Neural cell (in vitro differentiated cells): ENCODE measurements around the gene DNAJC5. TPM values are rescaled to one million over a fixed set of nuclear protein-coding genes. Genes with fewer than 3 reads are reported as not detected.
"Not testable (repeated sequence)": the region's sequence is repeated elsewhere in the genome, so short reads cannot be mapped to it uniquely, and the experiment has no call there.

Experiments
- H2AFZ ChIP-seq: fragments of 200-600, 300-800 bp; sonication (generic), shearing (Covaris generic); 2 replicates; pipeline ENCODE4 v1.6.0; 2014; ENCODE audit warnings: low read depth, mild to moderate bottlenecking, antibody characterized with exemption, low read length, moderate library complexity
- H3F3A ChIP-seq: fragments of 200-600 bp; shearing (Covaris generic); 2 replicates; pipeline ENCODE4 v1.6.1; 2016; ENCODE audit warnings: mild to moderate bottlenecking, moderate library complexity, mixed read lengths, antibody characterized with exemption, low read length; ENCODE audit not compliant: insufficient read depth, poor library complexity, severe bottlenecking
- H3K27ac ChIP-seq: fragments of 200-600, 300-800 bp; sonication (generic), shearing (Covaris generic); 2 replicates; pipeline ENCODE4 v1.5.1; 2014; ENCODE audit warnings: mild to moderate bottlenecking, low read length, moderate library complexity
- H3K27me3 ChIP-seq: fragments of 300-800, 200-600 bp; sonication (generic), shearing (Covaris generic); 2 replicates; pipeline ENCODE4 v1.6.0; 2014; ENCODE audit warnings: mild to moderate bottlenecking, low read depth, low read length, moderate library complexity; ENCODE audit not compliant: insufficient read depth
- H3K36me3 ChIP-seq: fragments of 300-800, 200-600 bp; sonication (generic), shearing (Covaris generic); 2 replicates; pipeline ENCODE4 v1.5.1; 2014; ENCODE audit warnings: mild to moderate bottlenecking, antibody characterized with exemption, low read length, moderate library complexity; ENCODE audit not compliant: insufficient read depth
- H3K4me2 ChIP-seq: fragments of 300-800, 200-600 bp; sonication (generic), shearing (Covaris generic); 2 replicates; pipeline ENCODE4 v1.6.0; 2014; ENCODE audit warnings: mild to moderate bottlenecking, low read length
- H3K4me3 ChIP-seq: fragments of 300-800, 200-600 bp; sonication (generic), shearing (Covaris generic); 2 replicates; pipeline ENCODE4 v1.5.1; 2014; ENCODE audit warnings: mild to moderate bottlenecking, low read length, moderate library complexity
- H3K79me2 ChIP-seq: fragments of 200-600 bp; shearing (Covaris generic); replicated peaks from 2 replicates; pipeline ENCODE4 v1.6.0; 2014; ENCODE audit warnings: mild to moderate bottlenecking, low read length, moderate library complexity; ENCODE audit not compliant: insufficient read depth
- H3K9ac ChIP-seq: fragments of 300-800, 200-600 bp; sonication (generic), shearing (Covaris generic); 2 replicates; pipeline ENCODE4 v1.6.1; 2016; ENCODE audit warnings: mild to moderate bottlenecking, low read length, mixed read lengths
- H3K9me2 ChIP-seq: fragments of 200-600 bp; shearing (Covaris generic); 2 replicates; pipeline ENCODE4 v1.6.1; 2016; ENCODE audit warnings: mild to moderate bottlenecking, low read length, mixed read lengths; ENCODE audit not compliant: insufficient read depth
- H3K9me3 ChIP-seq: fragments of 200-600, 300-800 bp; sonication (generic), shearing (Covaris generic); 2 replicates; pipeline ENCODE4 v1.6.1; 2016; ENCODE audit warnings: mild to moderate bottlenecking, mixed run types, low read length, moderate library complexity, mixed read lengths
- H4K20me1 ChIP-seq: fragments of 200-600 bp; shearing (Covaris generic); 2 replicates; pipeline ENCODE4 v1.6.1; 2016; ENCODE audit warnings: mild to moderate bottlenecking, mixed run types; ENCODE audit not compliant: insufficient read depth
- EP300 ChIP-seq: fragments of 450-650 bp; conservative IDR thresholded peaks from 2 replicates; pipeline ENCODE4 v1.6.1; 2014; ENCODE audit warnings: antibody characterized with exemption, mild to moderate bottlenecking, moderate library complexity; ENCODE audit not compliant: poor library complexity, severe bottlenecking
- EZH2 ChIP-seq: fragments of 200-600, 300-800 bp; shearing (Covaris generic), sonication (generic); IDR thresholded peaks from 2 replicates; pipeline ENCODE4 v1.6.1; 2014; ENCODE audit warnings: antibody characterized with exemption, low read length, borderline replicate concordance, mild to moderate bottlenecking; ENCODE audit not compliant: insufficient read depth, poor library complexity, severe bottlenecking
- MXI1 ChIP-seq: fragments of 450-650 bp; conservative IDR thresholded peaks from 2 replicates; pipeline ENCODE4 v1.6.1; 2014; ENCODE audit warnings: antibody characterized with exemption, mild to moderate bottlenecking; ENCODE audit not compliant: poor library complexity, severe bottlenecking
- POLR2AphosphoS5 ChIP-seq: IDR thresholded peaks from 2 replicates; pipeline ENCODE4 v1.6.1; 2012
- RAD21 ChIP-seq: fragments of 450-650 bp; conservative IDR thresholded peaks from 2 replicates; pipeline ENCODE4 v1.6.1; 2014; ENCODE audit warnings: antibody characterized with exemption, mild to moderate bottlenecking, moderate library complexity
- SMC3 ChIP-seq: fragments of 450-650 bp; conservative IDR thresholded peaks from 2 replicates; pipeline ENCODE4 v1.6.1; 2014; ENCODE audit warnings: antibody characterized with exemption, mild to moderate bottlenecking, moderate library complexity; ENCODE audit not compliant: poor library complexity
- TAF1 ChIP-seq: IDR thresholded peaks from 2 replicates; pipeline ENCODE4 v1.6.1; 2012; ENCODE audit warnings: low read depth
- polyA plus RNA-seq: library from polyadenylated mRNA; depleted of rRNA; stranded (reverse); fragments of >200 nt; gene quantifications from 2 replicates; pipeline ENCODE4 v1.2.3, GENCODE V29; 2014
- TF ChIP-seq, protein P1 (sequence below): fragments of 450-650 bp; IDR thresholded peaks from 2 replicates; pipeline ENCODE4 v1.5.1; 2014; ENCODE audit warnings: antibody characterized with exemption, mild to moderate bottlenecking, moderate library complexity; ENCODE audit not compliant: poor library complexity, severe bottlenecking
- TF ChIP-seq, protein P2 (sequence below): IDR thresholded peaks from 2 replicates; pipeline ENCODE4 v1.6.1; 2012; ENCODE audit warnings: borderline replicate concordance

Gene DNAJC5
- polyA plus RNA-seq, 1 donor from 2014 or later: 82.8 TPM

DNA sequence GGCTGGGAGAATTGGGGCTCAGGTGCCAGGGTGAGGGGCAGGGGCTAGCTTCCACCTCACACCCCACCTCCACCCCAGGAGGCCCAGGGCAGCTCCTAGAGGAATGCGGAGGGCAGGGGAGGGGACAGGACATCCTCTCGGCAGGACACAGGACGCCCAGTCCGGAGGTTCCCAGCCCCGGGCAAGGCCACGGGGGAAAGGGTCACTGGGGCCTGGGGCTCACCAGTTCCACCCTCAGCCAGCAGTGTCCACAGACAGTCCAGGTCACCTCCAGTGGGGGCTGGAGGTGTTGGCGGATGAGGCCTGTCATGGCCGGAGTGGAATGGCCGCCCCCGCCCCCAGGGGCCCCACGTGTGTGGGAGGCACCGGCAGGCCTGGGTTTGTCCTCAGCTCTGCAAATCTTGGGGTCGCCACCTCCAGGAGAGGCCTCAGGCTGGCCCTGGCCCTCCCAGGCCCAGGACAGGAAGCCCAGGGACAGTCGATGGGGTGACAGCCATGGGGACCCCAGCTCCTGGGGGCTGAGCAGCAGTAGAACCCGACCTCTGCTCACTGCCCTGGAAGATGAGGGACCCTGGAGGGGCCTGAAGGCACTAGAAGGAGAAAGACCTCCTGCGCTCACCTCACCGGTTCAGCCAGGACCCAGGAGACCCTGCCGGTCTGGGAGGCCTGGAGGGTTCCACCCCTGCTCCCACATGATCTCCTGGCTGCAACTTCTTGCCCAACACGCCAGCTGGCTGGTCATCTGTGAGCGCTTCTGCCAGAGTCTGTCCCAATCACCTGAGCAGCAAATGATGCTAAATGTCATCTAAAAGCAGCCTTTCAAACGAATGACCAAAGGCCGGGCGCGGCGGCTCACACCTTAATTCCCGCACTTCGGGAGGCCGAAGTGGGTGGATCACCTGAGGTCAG is 46.7 kb upstream of the DNAJC5 start:
- no peak overlapping the region for H3K4me2 ChIP-seq

DNA sequence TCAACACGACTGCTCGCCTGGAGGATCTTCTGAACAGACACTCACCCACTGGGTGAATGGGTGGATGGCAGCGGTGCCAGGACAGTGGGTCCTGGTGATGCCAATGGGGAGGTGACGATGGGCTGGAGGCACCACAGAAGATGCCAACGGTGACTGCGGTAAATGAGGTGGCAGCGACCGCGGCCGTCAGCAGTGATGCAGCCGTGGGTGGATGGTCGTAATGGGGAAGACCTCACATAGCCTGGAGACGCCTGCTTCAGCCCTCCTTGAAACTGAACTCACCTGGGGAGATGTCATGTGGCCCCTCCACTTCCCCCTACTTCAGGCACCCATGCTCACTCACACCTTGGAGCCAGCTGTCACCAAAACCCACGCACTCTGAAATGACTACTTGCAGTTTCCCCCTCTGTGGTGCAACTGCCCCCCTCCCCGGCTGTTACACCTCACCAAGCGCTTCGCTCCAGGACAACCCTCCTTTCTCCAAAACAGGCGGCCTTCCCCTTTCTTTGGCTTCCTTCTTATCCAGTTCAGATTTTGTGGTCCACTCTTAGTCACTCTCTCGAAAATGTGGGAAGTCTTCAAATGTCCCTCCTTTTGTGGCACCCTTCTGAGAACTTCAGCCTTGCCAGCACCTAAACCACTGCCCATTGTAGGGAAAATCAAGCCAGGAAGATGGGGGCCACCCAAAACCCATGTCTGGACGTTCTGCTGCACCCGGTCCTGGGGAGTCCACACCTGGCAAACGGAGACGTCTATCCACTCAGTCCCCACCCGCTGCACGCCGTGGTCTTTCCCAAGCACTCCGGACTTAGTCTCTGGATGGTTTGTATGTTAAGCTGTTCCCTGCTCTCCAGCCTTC is 44.0 kb upstream of the DNAJC5 start:
- Histone ChIP-seq H2AFZ (no peak overlapping the region), H4K20me1 (no peaks in the 10 kb centered on the region), H3K4me3 (no peak overlapping the region), H3K9ac (no peak overlapping the region), H3K36me3 (no peaks in the 10 kb centered on the region), H3K79me2 (no peaks in the 10 kb centered on the region), H3F3A (no peaks in the 10 kb centered on the region), H3K4me2 (no peak overlapping the region), H3K9me2 (no peaks in the 10 kb centered on the region), H3K27me3 (no peaks in the 10 kb centered on the region), H3K9me3 (no peaks in the 10 kb centered on the region), H3K27ac (no peak overlapping the region)
- TF ChIP-seq, protein P1, sequence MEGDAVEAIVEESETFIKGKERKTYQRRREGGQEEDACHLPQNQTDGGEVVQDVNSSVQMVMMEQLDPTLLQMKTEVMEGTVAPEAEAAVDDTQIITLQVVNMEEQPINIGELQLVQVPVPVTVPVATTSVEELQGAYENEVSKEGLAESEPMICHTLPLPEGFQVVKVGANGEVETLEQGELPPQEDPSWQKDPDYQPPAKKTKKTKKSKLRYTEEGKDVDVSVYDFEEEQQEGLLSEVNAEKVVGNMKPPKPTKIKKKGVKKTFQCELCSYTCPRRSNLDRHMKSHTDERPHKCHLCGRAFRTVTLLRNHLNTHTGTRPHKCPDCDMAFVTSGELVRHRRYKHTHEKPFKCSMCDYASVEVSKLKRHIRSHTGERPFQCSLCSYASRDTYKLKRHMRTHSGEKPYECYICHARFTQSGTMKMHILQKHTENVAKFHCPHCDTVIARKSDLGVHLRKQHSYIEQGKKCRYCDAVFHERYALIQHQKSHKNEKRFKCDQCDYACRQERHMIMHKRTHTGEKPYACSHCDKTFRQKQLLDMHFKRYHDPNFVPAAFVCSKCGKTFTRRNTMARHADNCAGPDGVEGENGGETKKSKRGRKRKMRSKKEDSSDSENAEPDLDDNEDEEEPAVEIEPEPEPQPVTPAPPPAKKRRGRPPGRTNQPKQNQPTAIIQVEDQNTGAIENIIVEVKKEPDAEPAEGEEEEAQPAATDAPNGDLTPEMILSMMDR: no peak
- TF ChIP-seq EP300 (no peak), EZH2 (no peak), SMC3 (no peak), RAD21 (no peak), POLR2AphosphoS5 (no peak), MXI1 (no peak), TAF1 (no peak)
- TF ChIP-seq, protein P2, sequence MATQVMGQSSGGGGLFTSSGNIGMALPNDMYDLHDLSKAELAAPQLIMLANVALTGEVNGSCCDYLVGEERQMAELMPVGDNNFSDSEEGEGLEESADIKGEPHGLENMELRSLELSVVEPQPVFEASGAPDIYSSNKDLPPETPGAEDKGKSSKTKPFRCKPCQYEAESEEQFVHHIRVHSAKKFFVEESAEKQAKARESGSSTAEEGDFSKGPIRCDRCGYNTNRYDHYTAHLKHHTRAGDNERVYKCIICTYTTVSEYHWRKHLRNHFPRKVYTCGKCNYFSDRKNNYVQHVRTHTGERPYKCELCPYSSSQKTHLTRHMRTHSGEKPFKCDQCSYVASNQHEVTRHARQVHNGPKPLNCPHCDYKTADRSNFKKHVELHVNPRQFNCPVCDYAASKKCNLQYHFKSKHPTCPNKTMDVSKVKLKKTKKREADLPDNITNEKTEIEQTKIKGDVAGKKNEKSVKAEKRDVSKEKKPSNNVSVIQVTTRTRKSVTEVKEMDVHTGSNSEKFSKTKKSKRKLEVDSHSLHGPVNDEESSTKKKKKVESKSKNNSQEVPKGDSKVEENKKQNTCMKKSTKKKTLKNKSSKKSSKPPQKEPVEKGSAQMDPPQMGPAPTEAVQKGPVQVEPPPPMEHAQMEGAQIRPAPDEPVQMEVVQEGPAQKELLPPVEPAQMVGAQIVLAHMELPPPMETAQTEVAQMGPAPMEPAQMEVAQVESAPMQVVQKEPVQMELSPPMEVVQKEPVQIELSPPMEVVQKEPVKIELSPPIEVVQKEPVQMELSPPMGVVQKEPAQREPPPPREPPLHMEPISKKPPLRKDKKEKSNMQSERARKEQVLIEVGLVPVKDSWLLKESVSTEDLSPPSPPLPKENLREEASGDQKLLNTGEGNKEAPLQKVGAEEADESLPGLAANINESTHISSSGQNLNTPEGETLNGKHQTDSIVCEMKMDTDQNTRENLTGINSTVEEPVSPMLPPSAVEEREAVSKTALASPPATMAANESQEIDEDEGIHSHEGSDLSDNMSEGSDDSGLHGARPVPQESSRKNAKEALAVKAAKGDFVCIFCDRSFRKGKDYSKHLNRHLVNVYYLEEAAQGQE: no peak

More for the DNA sequence above, 46.7 kb upstream of the DNAJC5 start:
- no peak for TF ChIP-seq POLR2AphosphoS5
- TF ChIP-seq, protein P2: no peak
- no peak for TF ChIP-seq SMC3
- TF ChIP-seq RAD21: no peak
- Histone ChIP-seq H3K9ac (no peak overlapping the region), H4K20me1 (no peaks in the 10 kb centered on the region), H3K4me3 (no peak overlapping the region), H3K79me2 (no peaks in the 10 kb centered on the region), H3K9me2 (no peaks in the 10 kb centered on the region), H3K9me3 (no peaks in the 10 kb centered on the region), H3K27ac (no peak overlapping the region), H3K36me3 (no peaks in the 10 kb centered on the region), H3F3A (no peaks in the 10 kb centered on the region), H3K27me3 (no peaks in the 10 kb centered on the region), H2AFZ (no peak overlapping the region)

DNA sequence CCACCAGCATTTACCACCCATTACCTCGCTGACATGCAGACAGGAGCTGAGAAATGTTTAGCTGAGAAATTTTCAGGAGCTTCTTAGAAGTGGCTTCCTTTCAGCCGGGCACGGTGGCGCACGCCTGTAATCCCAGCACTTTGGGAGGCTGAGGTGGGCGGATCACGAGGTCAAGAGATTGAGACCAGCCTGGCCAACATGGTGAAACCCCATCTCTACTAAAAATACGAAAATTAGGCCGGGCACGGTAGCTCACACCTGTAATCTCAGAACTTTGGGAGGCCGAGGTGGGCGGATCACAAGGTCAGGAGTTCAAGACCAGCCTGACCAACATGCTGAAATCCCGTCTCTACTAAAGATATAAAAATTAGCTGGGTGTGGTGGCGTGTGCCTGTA is 43.4 kb upstream of the DNAJC5 start:
- H3K9me2 ChIP-seq, H3K9me3 ChIP-seq, H3K4me3 ChIP-seq, H3K4me2 ChIP-seq, H3K27me3 ChIP-seq, H2AFZ ChIP-seq, H3K9ac ChIP-seq, H3K79me2 ChIP-seq, H3F3A ChIP-seq, H3K36me3 ChIP-seq, H4K20me1 ChIP-seq, H3K27ac ChIP-seq: not testable (repeated sequence)
